HT1080 (cell line): ENCODE data around the gene VOPP1. TPM values are rescaled to one million over a fixed set of nuclear protein-coding genes. Genes with fewer than 3 reads are reported as not detected.
"Not testable (repeated sequence)": the region's sequence is repeated elsewhere in the genome, so short reads cannot be mapped to it uniquely, and the experiment has no call there.

ENCODE experiments used
- DNase-seq: peaks from one replicate; pipeline ENCODE4 v3.0.0-alpha.2; 2015; ENCODE audit warnings: low read depth
- total RNA-seq: library from RNA; depleted of rRNA; stranded (reverse); fragments of >200 nt; shearing (Covaris generic); gene quantifications from 2 replicates; pipeline ENCODE4 v1.2.3, GENCODE V29; 2014

Gene VOPP1
- total RNA-seq, 1 experiment from 2014 or later, result 100 TPM

GRCh38 chr7:55513868-55514267 lies 58.4 kb downstream of the VOPP1 start:
- no peak for DNase-seq

GRCh38 chr7:55512635-55513191 lies 59.6 kb downstream of the VOPP1 start:
- no peak for DNase-seq

- no peak for DNase-seq
Measured at GRCh38 chr7:55510621-55511020, 61.7 kb downstream of the VOPP1 start.

GRCh38 chr7:55510206-55510605 lies 62.1 kb downstream of the VOPP1 start:
- DNase-seq, result not testable (repeated sequence)

GRCh38 chr7:55509322-55509721 lies 63.0 kb downstream of the VOPP1 start:
- peak; percentile 31 for DNase-seq

- DNase-seq, result no peak
Measured at GRCh38 chr7:55508221-55509011, 63.9 kb downstream of the VOPP1 start.

- no peak for DNase-seq
Measured at GRCh38 chr7:55507743-55508142, 64.6 kb downstream of the VOPP1 start.

GRCh38 chr7:55504967-55505658 lies 67.2 kb downstream of the VOPP1 start:
- DNase-seq, result no peak

GRCh38 chr7:55504093-55504859 lies 68.0 kb downstream of the VOPP1 start:
- DNase-seq, result peak; percentile 41

- no peak for DNase-seq
Measured at GRCh38 chr7:55502858-55503440, 69.4 kb downstream of the VOPP1 start.

GRCh38 chr7:55502124-55502857 lies 70.0 kb downstream of the VOPP1 start:
- DNase-seq, result no peak

- DNase-seq, result no peak
Measured at GRCh38 chr7:55501611-55502010, 70.7 kb downstream of the VOPP1 start.

- DNase-seq, result no peak
Measured at GRCh38 chr7:55500117-55500756, 72.1 kb downstream of the VOPP1 start.

GRCh38 chr7:55499591-55499990 lies 72.7 kb downstream of the VOPP1 start:
- DNase-seq, result no peak

- DNase-seq, result no peak
Measured at GRCh38 chr7:55498770-55499169, 73.5 kb downstream of the VOPP1 start.

- DNase-seq, result no peak
Measured at GRCh38 chr7:55498142-55498541, 74.2 kb downstream of the VOPP1 start.

- no peak for DNase-seq
Measured at GRCh38 chr7:55497521-55497920, 74.8 kb downstream of the VOPP1 start.

GRCh38 chr7:55496906-55497305 lies 75.4 kb downstream of the VOPP1 start:
- DNase-seq, result no peak

- DNase-seq, result no peak
Measured at GRCh38 chr7:55494951-55495350, 77.4 kb downstream of the VOPP1 start.

GRCh38 chr7:55493408-55493807 lies 78.9 kb downstream of the VOPP1 start:
- peak; percentile 31 for DNase-seq
